B cell (primary cell): Measurements from ENCODE around the gene ARMC5. TPM values are rescaled to one million over a fixed set of nuclear protein-coding genes. Genes with fewer than 3 reads are reported as not detected.

Source experiments
- ATAC-seq: fragments of 200-7000 bp; cut with Tn5 transposase; one replicate; pipeline ENCODE4 v1.10.0; 2021; ENCODE audit warnings: low read depth, mild to moderate bottlenecking, moderate number of reproducible peaks, moderate library complexity
- CTCF ChIA-PET: fragments of 350-600 bp; sonication (Branson Sonifier 250); formaldehyde crosslinking; loops from one replicate; lab custom pipeline; 2021; ENCODE audit warnings: antibody characterized with exemption, inconsistent platforms; lab: Charles Lee
- POLR2A ChIA-PET: fragments of 350-600 bp; sonication (Branson Sonifier 250); formaldehyde crosslinking; loops from one replicate; lab custom pipeline; 2021; ENCODE audit warnings: antibody characterized with exemption; lab: Charles Lee
- DNase-seq: peaks from one replicate; pipeline ENCODE4 v3.0.0; 2013
- H2AFZ ChIP-seq: 2 replicates; pipeline ENCODE4 v1.6.1; 2012; ENCODE audit warnings: mild to moderate bottlenecking, low read depth, low read length; ENCODE audit not compliant: insufficient read depth, poor library complexity, severe bottlenecking
- H3K27ac ChIP-seq, 2 donors: 1 replicate in 1 of 2; 2 replicates in 1 of 2; pipeline ENCODE4 v1.5.1; 2012 to 2013; ENCODE audit warnings: low read length in 2 of 2, mild to moderate bottlenecking in 2 of 2, moderate library complexity in 1 of 2
- H3K27me3 ChIP-seq, 4 experiments: fragments of 200-600 bp in 1 of 4; sonication (generic) in 1 of 4; replicated peaks in 1 of 4; 1 replicate in 2 of 4; 2 replicates in 2 of 4; pipeline versions ENCODE4 v1.6.1 to v1.7.0; 2013 to 2016; ENCODE audit warnings: low read length in 3 of 4, mild to moderate bottlenecking in 2 of 4, mixed read lengths in 1 of 4, moderate library complexity in 1 of 4; ENCODE audit not compliant: insufficient read depth in 4 of 4, control insufficient read depth in 3 of 4; ENCODE audit errors: control extremely low read depth in 1 of 4
- H3K36me3 ChIP-seq, 2 experiments: replicated peaks in 1 of 2; 1 replicate in 1 of 2; 2 replicates in 1 of 2; pipeline versions ENCODE4 v1.6.1 to v1.7.1; 2013; ENCODE audit warnings: low read length in 1 of 2; ENCODE audit not compliant: insufficient read depth in 2 of 2, control insufficient read depth in 1 of 2; ENCODE audit errors: control extremely low read depth in 1 of 2, extremely low read depth in 1 of 2
- H3K4me1 ChIP-seq, 2 donors: fragments of 200-600 bp in 1 of 2; sonication (generic) in 1 of 2; 1 replicate in 1 of 2; 2 replicates in 1 of 2; pipeline versions ENCODE4 v1.5.1 to v1.6.1; 2013 to 2017; ENCODE audit warnings: low read length in 2 of 2; ENCODE audit not compliant: control insufficient read depth in 2 of 2, insufficient read depth in 2 of 2
- H3K4me2 ChIP-seq: replicated peaks from 2 replicates; pipeline ENCODE3; 2012; ENCODE audit warnings: mild to moderate bottlenecking, low read depth, low read length; ENCODE audit not compliant: poor library complexity, severe bottlenecking
- H3K4me3 ChIP-seq, 5 experiments: fragments of 200-600 bp in 1 of 5; sonication (generic) in 1 of 5; 1 replicate in 3 of 5; 2 replicates in 2 of 5; pipeline versions ENCODE4 v1.5.1 to v1.7.0; 2011 to 2016; ENCODE audit warnings: low read length in 4 of 5, mild to moderate bottlenecking in 4 of 5, low read depth in 2 of 5, control low read depth in 1 of 5, moderate library complexity in 1 of 5; ENCODE audit not compliant: insufficient read depth in 1 of 5; ENCODE audit errors: control extremely low read depth in 1 of 5, extremely low read depth in 1 of 5
- H3K79me2 ChIP-seq: fragments of 200-600 bp; sonication (generic); one replicate; pipeline ENCODE4 v1.6.0; 2016; ENCODE audit warnings: low read length; ENCODE audit not compliant: control insufficient read depth, insufficient read depth
- H3K9ac ChIP-seq: fragments of 200-600 bp; sonication (generic); 2 replicates; pipeline ENCODE4 v1.6.1; 2017; ENCODE audit warnings: mild to moderate bottlenecking, low read length, moderate library complexity
- H3K9me3 ChIP-seq, 3 donors: one replicate each; pipeline versions ENCODE4 v1.6.1 to v1.7.1; 2013; ENCODE audit warnings: low read length in 2 of 3; ENCODE audit not compliant: control insufficient read depth in 2 of 3, insufficient read depth in 1 of 3; ENCODE audit errors: control extremely low read depth in 1 of 3
- H4K20me1 ChIP-seq: 2 replicates; pipeline ENCODE4 v1.6.0; 2012; ENCODE audit warnings: mild to moderate bottlenecking, low read length; ENCODE audit not compliant: insufficient read depth, control insufficient read depth, poor library complexity, severe bottlenecking
- H3K27ac Mint-ChIP-seq: one replicate; pipeline ENCODE4 v1.8.0; 2021; ENCODE audit warnings: mixed read lengths
- H3K27me3 Mint-ChIP-seq: one replicate; pipeline ENCODE4 v1.8.0; 2021; ENCODE audit warnings: mixed read lengths
- H3K4me1 Mint-ChIP-seq: one replicate; pipeline ENCODE4 v1.8.0; 2021; ENCODE audit warnings: mixed read lengths
- H3K4me3 Mint-ChIP-seq: one replicate; pipeline ENCODE4 v1.8.0; 2021; ENCODE audit warnings: mixed read lengths
- H3K9me3 Mint-ChIP-seq: one replicate; pipeline ENCODE4 v1.8.0; 2022; ENCODE audit warnings: mixed read lengths; ENCODE audit not compliant: insufficient read depth
- CTCF ChIP-seq: fragments of 200-600 bp; IDR thresholded peaks from one replicate; pipeline ENCODE4 v1.8.0; 2022; ENCODE audit warnings: antibody characterized with exemption, mild to moderate bottlenecking
- EZH2 ChIP-seq: IDR thresholded peaks from 2 replicates; pipeline ENCODE4 v1.6.1; 2012; ENCODE audit warnings: borderline replicate concordance, low read depth, mild to moderate bottlenecking, moderate library complexity, low read length; ENCODE audit not compliant: insufficient read depth, poor library complexity, severe bottlenecking
- WGBS: methylation state at CpG from one replicate; pipeline ENCODE4 v1.1.5; 2013; ENCODE audit warnings: missing lambda C conversion rate; ENCODE audit not compliant: insufficient coverage; 5-methylcytosine and 5-hydroxymethylcytosine counted together
- intact Hi-C: fragments of 100-400 bp; cut with micrococcal nuclease; formaldehyde crosslinking; loops from one replicate; pipeline ENCODE4 v1.10.0; 2022
- polyA plus RNA-seq: library from polyadenylated mRNA; depleted of rRNA; stranded (reverse); fragments of >200 nt; gene quantifications from 2 replicates; pipeline ENCODE4 v1.2.3, GENCODE V29; 2012
- total RNA-seq, 2 donors: library from RNA; stranded (reverse); fragments of 120-200 nt in 1 of 2; gene quantifications; 1 replicate in 1 of 2; 2 replicates in 1 of 2; pipeline versions ENCODE4 v1.2.3 to v1.2.4, GENCODE V29; 2013 to 2022

ARMC5 gene
- total and polyA plus RNA-seq, 2 donors (not counting 1 experiment from before 2014, with no cell fraction given): 11.7 to 15.4 TPM

GRCh38 chr16:31451681-31452351 lies 7.5 kb upstream of the ARMC5 start:
- intact Hi-C loops: no loop called here
- WGBS: 58% methylated on average over 4 of the region's 11 CpGs
- Mint-ChIP-seq H3K4me1 (peaks cover 29% of the 10 kb centered on the region), H3K27me3 (no peaks in the 10 kb centered on the region), H3K4me3 (no peak overlapping the region), H3K9me3 (no peaks in the 10 kb centered on the region), H3K27ac (no peak overlapping the region)
- ATAC-seq (no peak), DNase-seq (no peak)
- no peak overlapping the region for H2AFZ ChIP-seq
- H3K27me3 ChIP-seq: no peaks in the 10 kb centered on the region
- no peak overlapping the region for H3K4me3 ChIP-seq
- H3K27ac ChIP-seq: no peak overlapping the region
- ChIA-PET POLR2A (interaction anchor here (0.6 to 0.7 kb wide), 3 partner anchors 286 to 498 kb away, joined by 3 to 6 read pairs (median 4); no protein-coding TSS in a partner anchor), CTCF (interaction anchor here (0.6 to 1.5 kb wide), 3 partner anchors 9 to 232 kb away, joined by 3 to 8 read pairs (median 3); partner anchors contain the start of gene ZNF843)
- H3K79me2 ChIP-seq: peaks cover 5% of the 10 kb centered on the region
- H3K9ac ChIP-seq: no peak overlapping the region
- peaks cover 13 to 14% of the 10 kb centered on the region in 2 donors for H3K4me1 ChIP-seq
- H3K36me3 ChIP-seq: no peaks in the 10 kb centered on the region
- TF ChIP-seq CTCF: no peak
- TF ChIP-seq EZH2: no peak
- H3K9me3 ChIP-seq: no peaks in the 10 kb centered on the region
- H3K4me2 ChIP-seq: no peak overlapping the region
- H4K20me1 ChIP-seq: peaks cover 15% of the 10 kb centered on the region

GRCh38 chr16:31452631-31453106 lies 6.6 kb upstream of the ARMC5 start:
- no peaks in the 10 kb centered on the region for H3K9me3 Mint-ChIP-seq
- intact Hi-C loops: no loop called here
- DNase-seq (no peak), ATAC-seq (no peak)
- H3K27me3 Mint-ChIP-seq: no peaks in the 10 kb centered on the region
- no peak overlapping the region for H3K9ac ChIP-seq
- H3K4me3 Mint-ChIP-seq: no peak overlapping the region
- 100% methylated on average over 1 of the region's 3 CpGs for WGBS
- peaks cover 5% of the 10 kb centered on the region for H3K79me2 ChIP-seq
- no peak overlapping the region for H3K27ac Mint-ChIP-seq
- no peaks in the 10 kb centered on the region for H3K9me3 ChIP-seq
- H4K20me1 ChIP-seq: peaks cover 23% of the 10 kb centered on the region
- ChIA-PET POLR2A (interaction anchor here (0.7 kb wide), 2 partner anchors 287 to 499 kb away, joined by 3 to 6 read pairs; no protein-coding TSS in a partner anchor), CTCF (interaction anchor here (1.5 kb wide), 1 partner anchor 10 kb away, joined by 8 read pairs; the partner anchor contains the start of gene ZNF843)
- TF ChIP-seq EZH2: no peak
- no peak for TF ChIP-seq CTCF
- no peak overlapping the region for H2AFZ ChIP-seq
- no peak overlapping the region for H3K4me2 ChIP-seq
- no peaks in the 10 kb centered on the region for H3K36me3 ChIP-seq
- peaks cover 15 to 22% of the 10 kb centered on the region in 2 donors for H3K4me1 ChIP-seq
- no peak overlapping the region for H3K27ac ChIP-seq
- no peak overlapping the region for H3K4me3 ChIP-seq
- H3K27me3 ChIP-seq: no peaks in the 10 kb centered on the region
- peaks cover 35% of the 10 kb centered on the region for H3K4me1 Mint-ChIP-seq
